Left colon (tissue), 2 donors: ENCODE results near the gene HSPB6. TPM values are rescaled to one million over a fixed set of nuclear protein-coding genes. Genes with fewer than 3 reads are reported as not detected.
"Not testable (repeated sequence)": the region's sequence is repeated elsewhere in the genome, so short reads cannot be mapped to it uniquely, and the experiment has no call there.

ENCODE experiments used
- ATAC-seq: fragments of 200-7000 bp; cut with Tn5 transposase; one replicate; pipeline ENCODE4 v1.9.1; 2020; ENCODE audit warnings: mild to moderate bottlenecking, moderate library complexity
- DNase-seq, 2 donors: peaks; one replicate each; pipeline ENCODE4 v3.0.0-alpha.2; 2020
- intact Hi-C, 2 donors: fragments of 100-400 bp; cut with DNase I in 1 of 2; cut with micrococcal nuclease in 1 of 2; formaldehyde crosslinking; loops; one replicate each; pipeline versions ENCODE4 v1.11.2 to v1.14.0; 2022; cut with DNase I, micrococcal nuclease
- total RNA-seq, 2 donors: library from RNA; stranded (reverse); fragmentation: NEBNext Ultra II Directional; extraction: Animal tissue kit (Norgen Biotek cat#: 25700); gene quantifications; one replicate each; pipeline ENCODE4 v1.2.1, GENCODE V29; 2021
- donor health status: DM: no; HTN: no; CAD: no.
- donor health status: DM: yes; HTN: yes; CAD: no.

HSPB6 gene
- total RNA-seq, 2 donors from 2014 or later: 4.5 to 16.4 TPM

- no peak for ATAC-seq
- DNase-seq: no peak
- intact Hi-C loops: no loop called here
Observed at GRCh38 chr19:35773020-35773806, 16.4 kb upstream of the HSPB6 start.

- ATAC-seq, intact Hi-C loops, DNase-seq: not testable (repeated sequence)
Observed at GRCh38 chr19:35772362-35772761, 15.5 kb upstream of the HSPB6 start.

GRCh38 chr19:35768082-35768421 lies 11.2 kb upstream of the HSPB6 start:
- ATAC-seq (no peak), DNase-seq (no peak)
- intact Hi-C loops: no loop called here

- peak; percentile 14 for ATAC-seq
- no peak for DNase-seq
- intact Hi-C loops: no loop called here
Observed at GRCh38 chr19:35767288-35768081, 10.7 kb upstream of the HSPB6 start.

GRCh38 chr19:35766571-35767104 lies 9.8 kb upstream of the HSPB6 start:
- ATAC-seq: no peak
- intact Hi-C loops: no loop called here
- no peak for DNase-seq

GRCh38 chr19:35764432-35765315 lies 7.8 kb upstream of the HSPB6 start:
- ATAC-seq (no peak), DNase-seq (no peak)
- intact Hi-C loops: no loop called here

- no peak for DNase-seq
- intact Hi-C loops: no loop called here
- ATAC-seq: no peak
Observed at GRCh38 chr19:35760711-35761349, 4.0 kb upstream of the HSPB6 start.

- no peak for ATAC-seq
- no peak for DNase-seq
- intact Hi-C loops: no loop called here
Observed at GRCh38 chr19:35759697-35760096, 2.9 kb upstream of the HSPB6 start.

GRCh38 chr19:35757749-35758608 lies 1.1 kb upstream of the HSPB6 start, which contains the start of gene PROSER3:
TSS of gene PROSER3 (plus strand) at chr19:35758176. CDS start at chr19:35758216, 40 bp downstream.
- ATAC-seq: peak; percentile 92
- peak; percentile 98 to 99 for DNase-seq
- intact Hi-C loops: no loop called here

GRCh38 chr19:35757231-35757748 lies 461 bp upstream of the HSPB6 start:
- no peak for ATAC-seq
- intact Hi-C loops: no loop called here
- DNase-seq: peak; percentile 69 to 88

- DNase-seq (peak; percentile 75 to 83), ATAC-seq (peak; percentile 48)
- intact Hi-C loops: no loop called here
Observed at GRCh38 chr19:35755550-35756376, 1.1 kb downstream of the HSPB6 start.

- peak; percentile 4 for ATAC-seq
Observed at GRCh38 chr19:35755131-35755549, 1.7 kb downstream of the HSPB6 start.

GRCh38 chr19:35754370-35755130 lies 2.3 kb downstream of the HSPB6 start:
- ATAC-seq: no peak
- intact Hi-C loops: no loop called here

More at GRCh38 chr19:35755131-35755549, 1.7 kb downstream of the HSPB6 start:
- intact Hi-C loops: no loop called here
- DNase-seq: no peak

GRCh38 chr19:35753634-35754369 lies 3.0 kb downstream of the HSPB6 start:
- DNase-seq (no peak), ATAC-seq (no peak)
- intact Hi-C loops: no loop called here

More at GRCh38 chr19:35754370-35755130, 2.3 kb downstream of the HSPB6 start:
- no peak for DNase-seq

- ATAC-seq (no peak), DNase-seq (no peak)
- intact Hi-C loops: no loop called here
Observed at GRCh38 chr19:35752746-35753350, 4.0 kb downstream of the HSPB6 start.
